Endodermal cell (in vitro differentiated cells): ENCODE measurements around the gene OVCA2. TPM values are rescaled to one million over a fixed set of nuclear protein-coding genes. Genes with fewer than 3 reads are reported as not detected.

ENCODE experiments used
- DNase-seq: peaks from one replicate; pipeline ENCODE4 v3.0.0-alpha.2; 2017
- H3K27ac ChIP-seq: 2 replicates; pipeline ENCODE4 v1.5.1; 2013; ENCODE audit warnings: mild to moderate bottlenecking, low read depth, low read length, moderate library complexity
- H3K27me3 ChIP-seq: 2 replicates; pipeline ENCODE4 v1.6.1; 2013; ENCODE audit warnings: mild to moderate bottlenecking, low read length, moderate library complexity; ENCODE audit not compliant: insufficient read depth, control insufficient read depth, poor library complexity, severe bottlenecking
- H3K36me3 ChIP-seq: 2 replicates; pipeline ENCODE4 v1.7.0; 2013; ENCODE audit warnings: mild to moderate bottlenecking, low read length, moderate library complexity; ENCODE audit not compliant: control insufficient read depth, insufficient read depth
- H3K4me1 ChIP-seq: one replicate; pipeline ENCODE4 v1.7.0; 2013; ENCODE audit warnings: low read length; ENCODE audit not compliant: control insufficient read depth, insufficient read depth
- H3K4me3 ChIP-seq: 2 replicates; pipeline ENCODE4 v1.5.1; 2013; ENCODE audit warnings: mild to moderate bottlenecking, low read length, moderate library complexity
- H3K9ac ChIP-seq: 2 replicates; pipeline ENCODE4 v1.6.1; 2013; ENCODE audit warnings: mild to moderate bottlenecking, low read length, moderate library complexity; ENCODE audit not compliant: poor library complexity, severe bottlenecking; ENCODE audit errors: extremely low read depth
- H3K9me3 ChIP-seq: 2 replicates; pipeline ENCODE4 v1.6.1; 2013; ENCODE audit warnings: mild to moderate bottlenecking, low read length, moderate library complexity; ENCODE audit not compliant: control insufficient read depth
- H3K27ac Mint-ChIP-seq: 2 replicates; pipeline ENCODE4 v1.8.0; 2020; ENCODE audit warnings: mixed read lengths
- H3K27me3 Mint-ChIP-seq: 2 replicates; pipeline ENCODE4 v1.8.0; 2021; ENCODE audit warnings: mild to moderate bottlenecking, mixed read lengths; ENCODE audit not compliant: insufficient read depth
- H3K36me3 Mint-ChIP-seq: 2 replicates; pipeline ENCODE4 v1.8.0; 2020; ENCODE audit warnings: low read depth, mixed read lengths
- H3K4me1 Mint-ChIP-seq: 2 replicates; pipeline ENCODE4 v1.8.0; 2020; ENCODE audit warnings: mixed read lengths
- H3K4me3 Mint-ChIP-seq: 2 replicates; pipeline ENCODE4 v1.8.0; 2020; ENCODE audit warnings: mild to moderate bottlenecking, moderate library complexity, mixed read lengths
- H3K9me3 Mint-ChIP-seq: 2 replicates; pipeline ENCODE4 v1.8.0; 2020; ENCODE audit warnings: mild to moderate bottlenecking, mixed read lengths
- WGBS, 2 experiments: methylation state at CpG; one replicate each; pipeline versions ENCODE4 v1.1.5 to v1.1.7; 2013; ENCODE audit warnings: missing lambda C conversion rate in 2 of 2, mixed read lengths in 1 of 2; ENCODE audit not compliant: insufficient coverage in 1 of 2, insufficient read length in 1 of 2; 5-methylcytosine and 5-hydroxymethylcytosine counted together
- total RNA-seq, 2 donors: library from RNA; stranded (reverse); fragmentation: NEBNext Ultra II Directional in 1 of 2; extraction: Animal tissue kit (Norgen Biotek cat#: 25700) in 1 of 2; gene quantifications; 2 replicates in 1 of 2; 3 replicates in 1 of 2; pipeline ENCODE4 v1.2.1, GENCODE V29; 2021
- TF ChIP-seq, protein P1 (sequence below): fragments of 200-600 bp; sonication (generic); conservative IDR thresholded peaks from 2 replicates; pipeline ENCODE4 v1.5.0; 2021; ENCODE audit warnings: antibody characterized with exemption, mild to moderate bottlenecking

OVCA2 gene
- total RNA-seq, 2 donors from 2014 or later: 19.8 to 27.5 TPM

DNA sequence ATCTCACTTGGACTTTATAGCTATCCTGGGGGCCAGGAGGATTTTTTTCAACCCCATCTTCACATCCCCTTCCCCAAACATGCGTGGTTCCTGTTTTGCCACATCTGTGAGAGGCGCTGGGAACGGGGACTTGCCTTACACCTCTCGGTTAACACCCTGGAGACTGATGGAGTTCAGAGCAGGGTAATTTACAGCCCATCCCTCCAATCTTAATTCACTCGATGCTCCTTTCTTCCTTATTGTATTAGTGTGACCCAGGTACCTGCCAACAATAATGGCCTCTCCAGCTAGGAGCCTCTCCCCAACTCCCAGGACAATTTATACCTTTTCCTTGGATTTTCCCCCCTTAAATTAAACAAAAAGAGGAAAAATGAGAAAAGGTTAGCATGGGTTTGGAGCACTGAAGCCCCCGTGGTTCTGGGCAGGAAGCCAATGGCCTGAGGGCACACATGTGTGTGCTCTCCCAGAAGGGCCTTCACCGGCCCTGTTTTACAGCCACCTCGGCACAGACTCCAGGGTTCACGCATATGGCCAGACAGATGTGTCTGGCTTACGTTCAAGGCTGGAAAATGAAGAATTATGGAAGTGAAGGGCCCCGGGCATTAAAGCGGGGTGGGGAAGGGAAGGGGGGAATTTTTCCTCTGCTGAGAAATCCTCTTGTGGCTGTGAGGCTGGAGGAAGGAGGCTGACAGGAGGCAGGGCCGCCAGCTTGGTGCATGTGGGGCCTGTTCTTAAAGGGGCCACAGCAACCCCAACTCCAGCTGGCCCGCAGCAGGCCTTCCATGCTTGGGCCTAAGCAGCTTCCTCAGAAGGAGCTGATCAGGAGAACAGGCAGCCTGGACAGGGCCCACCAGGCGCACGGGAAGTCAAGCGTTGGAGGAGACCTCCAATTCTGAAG is 34.5 kb downstream of the OVCA2 start:
- Histone ChIP-seq H3K27me3 (no peaks in the 10 kb centered on the region), H3K4me1 (peaks cover 5% of the 10 kb centered on the region), H3K4me3 (no peak overlapping the region), H3K9me3 (no peaks in the 10 kb centered on the region), H3K36me3 (peaks cover 78% of the 10 kb centered on the region), H3K27ac (no peak overlapping the region), H3K9ac (no peak overlapping the region)
- H3K36me3 Mint-ChIP-seq: peaks cover 62% of the 10 kb centered on the region
- no peaks in the 10 kb centered on the region for H3K4me1 Mint-ChIP-seq
- no peak for DNase-seq
- no peaks in the 10 kb centered on the region for H3K9me3 Mint-ChIP-seq
- WGBS, 2 experiments: 88 to 93% methylated on average over 16 to 17 of the region's 17 CpGs
- H3K4me3 Mint-ChIP-seq: no peak overlapping the region
- no peak overlapping the region for H3K27ac Mint-ChIP-seq
- TF ChIP-seq, protein P1, sequence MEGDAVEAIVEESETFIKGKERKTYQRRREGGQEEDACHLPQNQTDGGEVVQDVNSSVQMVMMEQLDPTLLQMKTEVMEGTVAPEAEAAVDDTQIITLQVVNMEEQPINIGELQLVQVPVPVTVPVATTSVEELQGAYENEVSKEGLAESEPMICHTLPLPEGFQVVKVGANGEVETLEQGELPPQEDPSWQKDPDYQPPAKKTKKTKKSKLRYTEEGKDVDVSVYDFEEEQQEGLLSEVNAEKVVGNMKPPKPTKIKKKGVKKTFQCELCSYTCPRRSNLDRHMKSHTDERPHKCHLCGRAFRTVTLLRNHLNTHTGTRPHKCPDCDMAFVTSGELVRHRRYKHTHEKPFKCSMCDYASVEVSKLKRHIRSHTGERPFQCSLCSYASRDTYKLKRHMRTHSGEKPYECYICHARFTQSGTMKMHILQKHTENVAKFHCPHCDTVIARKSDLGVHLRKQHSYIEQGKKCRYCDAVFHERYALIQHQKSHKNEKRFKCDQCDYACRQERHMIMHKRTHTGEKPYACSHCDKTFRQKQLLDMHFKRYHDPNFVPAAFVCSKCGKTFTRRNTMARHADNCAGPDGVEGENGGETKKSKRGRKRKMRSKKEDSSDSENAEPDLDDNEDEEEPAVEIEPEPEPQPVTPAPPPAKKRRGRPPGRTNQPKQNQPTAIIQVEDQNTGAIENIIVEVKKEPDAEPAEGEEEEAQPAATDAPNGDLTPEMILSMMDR: no peak
- H3K27me3 Mint-ChIP-seq: no peaks in the 10 kb centered on the region

DNA sequence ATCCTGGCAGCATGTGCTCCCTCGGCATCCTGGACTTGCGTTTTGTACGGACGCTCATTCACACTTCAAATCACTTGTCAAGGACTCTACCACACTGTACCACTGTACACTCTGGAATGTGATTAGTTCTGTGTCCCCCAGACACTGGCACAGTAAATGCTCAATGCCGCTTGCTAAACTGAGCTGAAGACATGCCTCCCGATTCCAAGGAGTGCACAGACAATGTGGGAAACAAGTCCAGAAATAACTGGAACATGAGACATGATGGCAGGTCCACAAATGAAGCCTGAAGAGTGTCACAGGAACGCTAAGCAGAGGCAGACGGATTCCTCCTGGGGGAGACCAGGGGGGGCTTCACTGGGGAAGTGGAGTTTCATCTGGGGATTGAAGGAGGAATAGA is 35.2 kb downstream of the OVCA2 start:
- 95 to 96% methylated on average over 7 to 8 of the region's 8 CpGs for WGBS, 2 experiments
- no peak for DNase-seq
- peaks cover 5% of the 10 kb centered on the region for H3K4me1 Mint-ChIP-seq
- Histone ChIP-seq H3K4me3 (no peak overlapping the region), H3K36me3 (peaks cover 80% of the 10 kb centered on the region), H3K27me3 (no peaks in the 10 kb centered on the region), H3K9me3 (no peaks in the 10 kb centered on the region), H3K9ac (no peak overlapping the region), H3K27ac (no peak overlapping the region), H3K4me1 (peaks cover 5% of the 10 kb centered on the region)
- H3K27ac Mint-ChIP-seq: no peak overlapping the region
- no peak overlapping the region for H3K4me3 Mint-ChIP-seq
- TF ChIP-seq, protein P1: no peak
- H3K27me3 Mint-ChIP-seq: no peaks in the 10 kb centered on the region
- H3K36me3 Mint-ChIP-seq: peaks cover 66% of the 10 kb centered on the region
- no peaks in the 10 kb centered on the region for H3K9me3 Mint-ChIP-seq

DNA sequence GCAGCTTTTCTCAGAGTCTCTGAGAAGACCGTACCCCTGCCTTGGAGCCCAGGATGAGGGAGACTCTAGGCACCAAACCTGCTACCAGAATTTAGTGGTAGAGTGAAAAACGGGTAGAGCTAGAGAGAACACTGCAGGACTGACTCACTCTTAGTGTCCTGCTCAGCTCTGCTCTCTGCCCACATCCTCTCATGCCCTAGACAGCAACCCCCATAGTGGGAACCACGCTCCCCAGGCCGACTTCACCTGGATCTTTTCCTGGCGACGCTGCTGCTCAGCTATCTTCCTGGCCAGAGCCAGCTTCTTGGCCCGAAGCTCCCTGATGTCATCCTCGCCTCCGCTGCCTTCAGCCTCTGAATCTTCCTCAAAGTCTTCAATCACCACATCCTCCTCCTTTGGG is 39.7 kb downstream of the OVCA2 start:
- peaks cover 18% of the 10 kb centered on the region for H3K4me1 ChIP-seq
- Mint-ChIP-seq H3K36me3 (peaks cover 57% of the 10 kb centered on the region), H3K27me3 (no peaks in the 10 kb centered on the region), H3K4me3 (no peak overlapping the region), H3K9me3 (no peaks in the 10 kb centered on the region), H3K27ac (no peak overlapping the region), H3K4me1 (peaks cover 27% of the 10 kb centered on the region)
- H3K9ac ChIP-seq: no peak overlapping the region
- WGBS, 2 experiments: 91 to 94% methylated on average over 8 to 9 of the region's 9 CpGs
- H3K4me3 ChIP-seq: no peak overlapping the region
- H3K27me3 ChIP-seq: no peaks in the 10 kb centered on the region
- TF ChIP-seq, protein P1: no peak
- DNase-seq: no peak
- peaks cover 62% of the 10 kb centered on the region for H3K36me3 ChIP-seq
- no peaks in the 10 kb centered on the region for H3K9me3 ChIP-seq
- no peak overlapping the region for H3K27ac ChIP-seq
